GM20000 (cell line): ENCODE results near the gene PRELID1.

Experiments
- DNase-seq: peaks from one replicate; pipeline ENCODE4 v3.0.0; 2012; ENCODE audit warnings: low spot score
- TF ChIP-seq, protein P1 (sequence below): IDR thresholded peaks from 2 replicates; pipeline ENCODE4 v1.5.1; 2012; ENCODE audit warnings: mild to moderate bottlenecking, control low read depth; ENCODE audit errors: extremely low read depth, missing control alignments

PRELID1 gene

DNA sequence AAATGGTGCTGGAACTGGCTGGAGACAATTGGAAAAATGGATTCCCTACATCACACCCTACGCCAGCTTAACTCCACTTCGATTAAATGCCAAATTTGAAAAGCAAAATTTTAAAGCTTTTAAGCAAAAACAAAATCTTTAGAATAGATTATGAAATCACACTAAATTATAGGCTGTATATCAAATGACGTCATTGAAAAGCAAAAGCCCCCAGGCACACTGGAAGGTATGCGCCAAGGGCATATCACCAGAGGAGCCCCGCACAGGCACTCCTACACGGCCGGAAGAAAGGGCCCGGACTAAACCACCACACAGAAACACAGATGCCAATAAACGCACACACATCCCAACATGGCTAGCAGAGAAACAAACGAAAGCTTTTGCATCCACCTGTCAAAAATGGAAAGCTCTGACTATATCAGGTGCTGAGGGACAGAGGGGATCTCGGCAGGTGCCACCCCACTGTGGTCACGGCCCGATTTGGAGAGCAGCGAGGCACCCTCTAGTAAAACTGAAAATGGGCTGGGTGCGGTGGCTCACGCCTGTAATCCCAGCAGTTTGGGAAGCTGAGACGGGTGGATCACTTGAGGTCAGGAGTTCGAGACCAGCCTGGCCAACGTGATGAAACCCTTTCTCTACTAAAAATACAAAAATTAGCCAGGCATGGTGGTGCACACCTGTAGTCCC, 25.1 kb downstream of the PRELID1 start:
- TF ChIP-seq, protein P1, sequence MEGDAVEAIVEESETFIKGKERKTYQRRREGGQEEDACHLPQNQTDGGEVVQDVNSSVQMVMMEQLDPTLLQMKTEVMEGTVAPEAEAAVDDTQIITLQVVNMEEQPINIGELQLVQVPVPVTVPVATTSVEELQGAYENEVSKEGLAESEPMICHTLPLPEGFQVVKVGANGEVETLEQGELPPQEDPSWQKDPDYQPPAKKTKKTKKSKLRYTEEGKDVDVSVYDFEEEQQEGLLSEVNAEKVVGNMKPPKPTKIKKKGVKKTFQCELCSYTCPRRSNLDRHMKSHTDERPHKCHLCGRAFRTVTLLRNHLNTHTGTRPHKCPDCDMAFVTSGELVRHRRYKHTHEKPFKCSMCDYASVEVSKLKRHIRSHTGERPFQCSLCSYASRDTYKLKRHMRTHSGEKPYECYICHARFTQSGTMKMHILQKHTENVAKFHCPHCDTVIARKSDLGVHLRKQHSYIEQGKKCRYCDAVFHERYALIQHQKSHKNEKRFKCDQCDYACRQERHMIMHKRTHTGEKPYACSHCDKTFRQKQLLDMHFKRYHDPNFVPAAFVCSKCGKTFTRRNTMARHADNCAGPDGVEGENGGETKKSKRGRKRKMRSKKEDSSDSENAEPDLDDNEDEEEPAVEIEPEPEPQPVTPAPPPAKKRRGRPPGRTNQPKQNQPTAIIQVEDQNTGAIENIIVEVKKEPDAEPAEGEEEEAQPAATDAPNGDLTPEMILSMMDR = no peak
- DNase-seq = no peak

DNA sequence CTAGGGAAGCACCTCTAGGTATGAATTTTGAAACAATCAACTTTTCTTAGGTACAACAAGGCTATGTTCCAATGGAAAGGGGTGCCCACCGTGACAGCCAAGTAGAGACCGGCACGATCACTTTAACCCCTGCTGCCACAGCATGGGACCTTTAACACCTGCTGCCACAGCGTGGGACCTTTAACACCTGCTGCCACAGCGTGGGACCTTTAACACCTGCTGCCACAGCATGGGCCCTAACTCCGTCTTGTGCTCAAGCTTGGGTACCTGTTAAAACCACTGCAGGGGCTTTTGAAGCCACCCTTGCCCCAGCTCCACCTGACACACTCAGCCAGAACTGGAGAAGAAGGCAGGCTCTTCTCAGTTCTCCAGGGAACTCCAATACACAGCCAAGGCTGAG, 26.3 kb downstream of the PRELID1 start:
- no peak for DNase-seq
- TF ChIP-seq, protein P1 = no peak

DNA sequence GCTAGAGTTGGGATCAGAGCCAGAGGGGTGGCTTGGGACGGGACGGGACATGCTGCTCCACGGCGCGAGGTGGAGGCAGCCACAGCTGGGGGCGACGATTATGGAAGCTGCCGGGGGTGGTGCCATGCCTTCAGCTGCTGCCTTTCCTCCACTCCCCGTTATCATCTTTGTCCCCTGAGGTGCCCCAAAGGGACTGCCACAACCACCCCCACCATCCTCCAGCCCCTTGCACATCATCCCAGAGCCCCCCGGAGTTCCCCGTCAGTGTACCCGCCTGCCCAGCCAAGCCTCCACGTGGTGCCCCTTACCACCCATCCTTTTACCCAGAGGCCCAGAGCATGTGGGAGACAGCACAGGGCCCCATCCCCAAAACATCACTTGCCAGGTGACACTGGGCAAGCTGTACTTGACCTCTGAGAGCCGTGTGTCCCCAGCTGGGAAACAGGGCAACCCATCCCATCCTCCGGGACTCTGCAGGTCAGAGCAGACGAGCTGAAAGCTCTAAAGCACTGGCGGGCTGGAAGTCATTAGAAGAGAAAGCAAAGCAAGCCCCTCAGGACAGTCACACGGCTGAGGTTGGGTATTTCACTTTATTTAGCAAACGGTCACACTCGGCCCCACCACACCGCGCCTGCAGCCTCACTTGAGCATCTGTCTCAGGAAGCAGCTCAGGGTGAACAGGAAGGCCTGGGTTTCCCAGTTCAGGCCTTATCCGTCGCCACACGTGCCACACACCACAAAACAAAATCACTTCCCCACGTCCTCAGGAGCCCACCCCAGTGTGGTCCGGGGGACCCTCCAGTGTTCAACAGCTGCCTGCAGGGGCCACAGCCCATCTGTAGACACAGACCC, 27.6 kb downstream of the PRELID1 start:
- TF ChIP-seq, protein P1 = no peak

GRCh38 chr5:177332031-177332895, 28.7 kb downstream of the PRELID1 start:
- TF ChIP-seq, protein P1 = no peak
- DNase-seq = no peak

More for the DNA sequence above, 27.6 kb downstream of the PRELID1 start:
- DNase-seq = no peak

DNA sequence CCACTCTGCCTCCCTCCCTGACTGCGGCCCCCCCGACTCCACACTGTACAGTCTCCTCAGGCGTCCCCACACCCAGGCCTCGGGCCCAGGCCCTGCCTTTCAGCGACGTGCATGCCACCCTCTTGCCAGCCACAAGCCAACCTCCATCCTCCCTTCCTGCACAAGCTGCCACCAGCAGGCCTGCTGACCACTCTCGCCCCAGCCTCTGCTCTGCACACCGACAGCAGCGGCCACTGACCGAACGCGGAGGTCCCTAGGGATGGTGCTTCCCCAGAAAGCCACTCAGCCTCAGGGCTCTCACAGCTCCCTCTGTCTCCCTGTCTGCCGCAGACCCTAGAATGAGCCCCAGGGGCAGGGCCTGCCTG, 29.3 kb downstream of the PRELID1 start:
- TF ChIP-seq, protein P1 = no peak
- no peak for DNase-seq

- DNase-seq = no peak
- TF ChIP-seq, protein P1 = no peak
Observed at GRCh38 chr5:177333420-177334154, 30.0 kb downstream of the PRELID1 start.
